ENCODE data around the gene NRG3.
"Not testable (repeated sequence)": the region's sequence is repeated elsewhere in the genome, so short reads cannot be mapped to it uniquely, and the experiment has no call there.

Gene NRG3

DNA sequence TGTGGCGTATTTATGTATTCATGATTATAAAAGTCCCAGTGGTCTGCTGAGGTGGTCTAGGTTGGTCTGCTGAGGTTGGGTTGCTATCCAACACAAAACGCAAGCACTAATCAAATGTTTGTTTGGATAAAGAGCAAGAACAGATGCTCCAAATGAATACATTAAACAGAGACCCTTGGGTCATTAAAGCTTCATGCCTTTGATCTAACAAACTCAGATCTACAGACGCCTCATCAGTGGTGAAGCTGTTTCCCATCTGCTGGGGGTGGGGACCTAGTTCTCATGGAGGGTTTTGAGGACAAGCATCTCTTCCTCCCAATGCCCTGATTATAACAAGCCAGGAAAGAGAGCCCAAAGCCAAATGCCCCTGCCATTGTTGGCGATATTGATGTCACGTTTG lies 786.7 kb downstream of the NRG3 start:
- H3K9me3 ChIP-seq (ENCODE audit: control insufficient read depth, low read depth, low read length) = no peaks in the 10 kb centered on the region
- no peak overlapping the region for H3K9ac ChIP-seq (ENCODE audit: low read length)
- H3K4me3 ChIP-seq (ENCODE audit: low read length) = no peak overlapping the region
- no peaks in the 10 kb centered on the region for H3K36me3 ChIP-seq (ENCODE audit: control insufficient read depth, low read depth, low read length)
- no peaks in the 10 kb centered on the region for H3K27me3 ChIP-seq (ENCODE audit: control insufficient read depth, insufficient read depth, low read length)
- no peaks in the 10 kb centered on the region for H3K4me1 ChIP-seq (ENCODE audit: control insufficient read depth, low read depth, low read length)
- H3K27ac ChIP-seq (ENCODE audit: low read length) = no peak overlapping the region

DNA sequence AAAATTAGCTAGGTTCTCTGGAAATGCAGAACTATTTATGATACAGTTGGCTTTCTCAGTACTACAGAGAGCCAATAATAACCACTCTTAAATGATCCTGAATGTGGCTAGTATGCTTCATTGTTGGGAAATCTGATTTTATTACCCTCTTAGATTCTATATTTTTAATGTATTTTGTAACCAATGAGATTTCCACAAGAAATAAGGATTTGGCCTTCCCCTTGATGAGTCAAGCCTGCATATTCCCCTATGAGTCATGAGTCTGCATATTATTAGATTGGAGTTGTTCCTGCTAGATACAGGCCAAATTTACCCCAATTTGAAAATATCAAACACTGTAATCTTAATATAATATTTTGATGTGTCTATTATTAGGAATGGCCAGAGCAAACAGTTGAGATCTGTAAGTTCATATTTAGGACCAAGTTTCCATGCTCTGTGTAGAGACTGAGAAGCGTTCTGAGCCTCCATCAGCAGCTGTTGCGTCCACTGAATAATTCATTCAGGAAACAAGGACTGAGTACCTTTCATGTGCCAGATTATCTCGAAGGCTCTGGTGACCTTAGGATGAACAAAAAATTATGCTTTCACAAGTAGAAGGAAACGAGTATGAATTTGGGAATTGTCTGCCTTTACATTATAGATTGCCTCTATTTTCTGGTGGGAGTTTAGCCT lies 793.4 kb downstream of the NRG3 start:
- Histone ChIP-seq H3K9ac (ENCODE audit: low read length) (no peak overlapping the region), H3K4me3 (ENCODE audit: low read length) (no peak overlapping the region), H3K4me1 (ENCODE audit: control insufficient read depth, low read depth, low read length) (no peaks in the 10 kb centered on the region), H3K9me3 (ENCODE audit: control insufficient read depth, low read depth, low read length) (no peaks in the 10 kb centered on the region), H3K36me3 (ENCODE audit: control insufficient read depth, low read depth, low read length) (no peaks in the 10 kb centered on the region), H3K27me3 (ENCODE audit: control insufficient read depth, insufficient read depth, low read length) (no peaks in the 10 kb centered on the region), H3K27ac (ENCODE audit: low read length) (no peak overlapping the region)

DNA sequence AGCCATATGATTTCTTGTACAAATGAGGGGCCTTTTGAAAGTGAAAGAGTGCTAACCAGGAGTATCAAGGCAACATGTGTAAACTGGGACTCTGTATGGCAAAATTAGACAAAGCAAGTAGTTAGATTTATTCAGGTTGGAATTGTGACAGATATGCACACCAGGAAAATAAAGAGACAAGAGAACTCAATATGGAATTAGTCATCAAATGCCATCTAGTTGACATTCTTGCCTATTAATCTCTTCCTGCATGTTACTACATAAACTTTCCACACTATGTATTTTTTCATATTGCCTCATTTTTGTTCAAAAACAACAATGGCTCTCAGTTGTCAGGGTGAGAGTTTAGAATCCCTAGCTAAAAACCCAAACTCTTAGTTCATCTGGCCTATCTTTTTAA lies 799.0 kb downstream of the NRG3 start:
- Histone ChIP-seq H3K27me3 (ENCODE audit: control insufficient read depth, insufficient read depth, low read length) (no peaks in the 10 kb centered on the region), H3K9ac (ENCODE audit: low read length) (no peak overlapping the region), H3K9me3 (ENCODE audit: control insufficient read depth, low read depth, low read length) (no peaks in the 10 kb centered on the region), H3K36me3 (ENCODE audit: control insufficient read depth, low read depth, low read length) (no peaks in the 10 kb centered on the region), H3K27ac (ENCODE audit: low read length) (no peak overlapping the region), H3K4me3 (ENCODE audit: low read length) (no peak overlapping the region), H3K4me1 (ENCODE audit: control insufficient read depth, low read depth, low read length) (no peaks in the 10 kb centered on the region)

DNA sequence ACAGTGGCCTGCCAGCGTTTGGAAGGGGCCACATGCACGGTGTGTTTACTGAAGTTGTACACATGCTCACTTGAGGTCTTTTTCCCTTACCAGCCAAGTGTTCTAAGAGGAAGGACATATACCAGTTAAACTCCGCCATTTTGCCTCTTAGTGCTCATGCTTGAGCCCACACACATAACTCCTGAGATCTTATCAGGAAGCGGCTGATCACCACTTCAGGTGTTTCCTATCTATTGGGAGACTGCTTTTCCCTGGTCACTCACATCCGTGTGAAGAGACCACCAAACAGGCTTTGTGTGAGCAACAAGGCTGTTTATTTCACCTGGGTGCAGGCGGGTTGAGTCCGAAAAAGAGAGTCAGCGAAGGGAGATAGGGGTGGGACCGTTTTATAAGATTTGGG lies 802.9 kb downstream of the NRG3 start:
- not testable (repeated sequence) for H3K27ac ChIP-seq (ENCODE audit: low read length); H3K27me3 ChIP-seq (ENCODE audit: control insufficient read depth, insufficient read depth, low read length); H3K9ac ChIP-seq (ENCODE audit: low read length); H3K36me3 ChIP-seq (ENCODE audit: control insufficient read depth, low read depth, low read length); H3K4me3 ChIP-seq (ENCODE audit: low read length); H3K4me1 ChIP-seq (ENCODE audit: control insufficient read depth, low read depth, low read length); H3K9me3 ChIP-seq (ENCODE audit: control insufficient read depth, low read depth, low read length)

DNA sequence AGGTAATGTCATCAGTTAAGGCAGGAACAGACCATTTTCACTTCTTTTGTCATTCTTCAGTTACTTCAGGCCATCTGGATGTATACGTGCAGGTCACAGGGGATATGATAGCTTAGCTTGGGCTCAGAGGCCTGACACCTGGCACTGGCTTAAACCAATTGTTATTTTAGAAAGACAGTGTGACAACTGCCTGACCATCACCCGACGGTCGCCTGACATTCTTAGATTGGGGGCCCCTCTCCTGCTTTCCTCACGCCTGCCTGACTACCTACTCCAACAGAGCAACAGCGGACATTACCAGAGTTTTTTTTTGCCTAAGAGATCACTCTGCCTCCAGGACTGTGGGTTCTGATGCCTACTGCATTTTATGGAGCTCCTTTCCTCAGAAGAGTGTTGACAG lies 803.5 kb downstream of the NRG3 start:
- not testable (repeated sequence) for H3K4me1 ChIP-seq (ENCODE audit: control insufficient read depth, low read depth, low read length); H3K4me3 ChIP-seq (ENCODE audit: low read length); H3K9ac ChIP-seq (ENCODE audit: low read length); H3K27ac ChIP-seq (ENCODE audit: low read length); H3K27me3 ChIP-seq (ENCODE audit: control insufficient read depth, insufficient read depth, low read length); H3K9me3 ChIP-seq (ENCODE audit: control insufficient read depth, low read depth, low read length); H3K36me3 ChIP-seq (ENCODE audit: control insufficient read depth, low read depth, low read length)

DNA sequence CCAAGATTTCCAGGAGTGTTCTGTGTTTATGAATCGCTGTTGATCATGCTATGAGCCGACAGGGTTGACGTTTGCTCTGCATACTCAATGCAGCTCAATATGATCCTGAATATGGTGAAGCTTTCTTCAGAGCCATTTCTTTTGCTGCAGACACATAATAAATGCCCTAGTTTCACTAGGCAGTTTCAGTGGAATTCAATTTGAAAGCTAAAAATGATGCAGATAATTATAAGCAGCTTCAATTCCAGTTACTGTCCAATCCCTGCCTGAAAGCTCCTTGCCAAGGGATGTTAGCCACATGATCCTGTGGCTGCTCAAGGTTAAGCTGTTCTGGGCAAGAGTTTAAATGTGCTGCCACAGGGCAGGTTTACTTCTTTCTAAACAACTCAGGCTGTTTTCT lies 805.6 kb downstream of the NRG3 start:
- Histone ChIP-seq H3K27me3 (ENCODE audit: control insufficient read depth, insufficient read depth, low read length) (no peaks in the 10 kb centered on the region), H3K9ac (ENCODE audit: low read length) (no peak overlapping the region), H3K27ac (ENCODE audit: low read length) (no peak overlapping the region), H3K4me1 (ENCODE audit: control insufficient read depth, low read depth, low read length) (no peaks in the 10 kb centered on the region), H3K36me3 (ENCODE audit: control insufficient read depth, low read depth, low read length) (no peaks in the 10 kb centered on the region), H3K9me3 (ENCODE audit: control insufficient read depth, low read depth, low read length) (no peaks in the 10 kb centered on the region), H3K4me3 (ENCODE audit: low read length) (no peak overlapping the region)

DNA sequence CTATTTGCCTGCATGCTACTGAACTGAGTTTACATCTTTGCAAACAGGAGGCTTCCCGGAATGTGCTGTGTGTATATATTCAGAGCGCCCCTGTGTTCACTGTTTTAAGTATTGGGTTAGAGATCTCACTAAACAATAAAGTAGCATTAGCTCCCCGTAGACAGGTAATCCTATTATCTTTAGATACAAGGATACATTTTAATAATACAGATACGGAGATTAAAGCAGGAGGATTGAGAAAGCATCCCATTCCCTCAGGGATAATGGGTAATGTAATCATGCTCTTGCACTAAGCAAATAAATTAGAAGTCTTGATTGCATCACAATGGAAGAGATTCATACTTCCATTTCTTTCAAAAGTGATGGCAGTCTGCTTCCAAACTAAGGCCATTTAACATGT lies 809.0 kb downstream of the NRG3 start:
- no peak overlapping the region for H3K4me3 ChIP-seq (ENCODE audit: low read length)
- no peaks in the 10 kb centered on the region for H3K36me3 ChIP-seq (ENCODE audit: control insufficient read depth, low read depth, low read length)

DNA sequence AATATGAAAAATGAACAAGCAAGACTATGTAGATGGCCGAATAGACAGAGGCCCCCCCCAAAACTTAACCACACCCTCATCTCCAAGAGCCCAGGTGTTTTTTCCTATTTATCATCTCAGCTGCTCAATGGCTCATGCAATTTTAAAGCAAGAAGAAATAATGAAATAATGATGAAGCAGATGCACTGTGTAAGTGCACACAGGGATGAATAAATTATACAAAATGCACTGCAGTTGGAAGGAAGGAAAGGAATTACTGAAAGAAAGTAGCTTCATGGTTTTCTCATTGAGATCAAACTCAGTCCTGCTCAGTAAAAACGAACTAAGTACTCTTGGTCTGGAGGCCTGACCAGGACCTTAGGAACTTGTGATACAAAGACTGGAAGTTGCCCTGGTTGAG lies 810.1 kb downstream of the NRG3 start:
- Histone ChIP-seq H3K4me3 (ENCODE audit: low read length) (no peak overlapping the region), H3K9me3 (ENCODE audit: control insufficient read depth, low read depth, low read length) (no peaks in the 10 kb centered on the region), H3K27me3 (ENCODE audit: control insufficient read depth, insufficient read depth, low read length) (no peaks in the 10 kb centered on the region), H3K4me1 (ENCODE audit: control insufficient read depth, low read depth, low read length) (no peaks in the 10 kb centered on the region), H3K9ac (ENCODE audit: low read length) (no peak overlapping the region), H3K27ac (ENCODE audit: low read length) (no peak overlapping the region), H3K36me3 (ENCODE audit: control insufficient read depth, low read depth, low read length) (no peaks in the 10 kb centered on the region)

More for the DNA sequence above, 809.0 kb downstream of the NRG3 start:
- Histone ChIP-seq H3K27me3 (ENCODE audit: control insufficient read depth, insufficient read depth, low read length) (no peaks in the 10 kb centered on the region), H3K27ac (ENCODE audit: low read length) (no peak overlapping the region), H3K9ac (ENCODE audit: low read length) (no peak overlapping the region), H3K9me3 (ENCODE audit: control insufficient read depth, low read depth, low read length) (no peaks in the 10 kb centered on the region), H3K4me1 (ENCODE audit: control insufficient read depth, low read depth, low read length) (no peaks in the 10 kb centered on the region)

DNA sequence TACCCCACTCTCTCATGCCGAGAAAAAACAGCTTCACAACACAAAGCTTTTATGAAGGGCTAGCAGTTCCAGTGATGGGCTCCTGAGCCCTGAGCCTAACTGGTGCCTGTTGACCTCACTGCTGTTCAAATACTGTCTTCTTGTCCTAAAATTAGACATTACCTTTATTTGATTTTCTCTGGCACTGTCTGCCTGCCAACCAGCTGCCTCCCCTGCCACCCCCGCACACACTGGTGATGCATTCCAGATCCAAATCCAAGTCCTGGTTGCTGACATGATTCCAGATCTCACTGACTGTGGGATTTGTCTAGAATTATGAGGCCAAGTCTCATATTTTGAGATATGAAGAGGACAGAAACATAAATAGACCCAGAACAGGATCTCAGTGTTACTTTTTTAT lies 816.2 kb downstream of the NRG3 start:
- Histone ChIP-seq H3K9ac (ENCODE audit: low read length) (no peak overlapping the region), H3K27me3 (ENCODE audit: control insufficient read depth, insufficient read depth, low read length) (no peaks in the 10 kb centered on the region), H3K27ac (ENCODE audit: low read length) (no peak overlapping the region), H3K36me3 (ENCODE audit: control insufficient read depth, low read depth, low read length) (no peaks in the 10 kb centered on the region), H3K9me3 (ENCODE audit: control insufficient read depth, low read depth, low read length) (no peaks in the 10 kb centered on the region), H3K4me1 (ENCODE audit: control insufficient read depth, low read depth, low read length) (no peaks in the 10 kb centered on the region), H3K4me3 (ENCODE audit: low read length) (no peak overlapping the region)

DNA sequence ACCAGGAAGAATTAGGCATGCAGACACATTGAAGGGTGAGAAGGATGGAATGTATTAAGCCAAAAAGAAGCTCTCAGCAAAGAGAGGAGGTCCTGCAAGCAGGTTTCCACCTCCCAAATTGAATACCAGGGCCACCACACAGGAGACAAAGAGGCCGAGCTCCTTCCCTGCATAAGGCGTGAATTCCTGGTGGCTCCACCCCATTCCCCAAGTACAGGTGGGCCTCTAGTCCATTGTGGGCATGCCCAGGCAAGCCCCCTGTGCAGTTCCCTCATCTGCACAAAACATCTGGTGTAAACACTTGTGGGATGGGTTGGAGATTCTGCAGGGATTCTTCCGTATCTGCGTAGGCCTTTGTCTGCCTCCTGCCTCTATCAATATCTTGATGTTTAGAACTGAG lies 817.5 kb downstream of the NRG3 start:
- no peaks in the 10 kb centered on the region for H3K27me3 ChIP-seq (ENCODE audit: control insufficient read depth, insufficient read depth, low read length)
- no peak overlapping the region for H3K27ac ChIP-seq (ENCODE audit: low read length)
- no peak overlapping the region for H3K4me3 ChIP-seq (ENCODE audit: low read length)
- H3K4me1 ChIP-seq (ENCODE audit: control insufficient read depth, low read depth, low read length) = no peaks in the 10 kb centered on the region
- no peaks in the 10 kb centered on the region for H3K9me3 ChIP-seq (ENCODE audit: control insufficient read depth, low read depth, low read length)
- no peak overlapping the region for H3K9ac ChIP-seq (ENCODE audit: low read length)
- no peaks in the 10 kb centered on the region for H3K36me3 ChIP-seq (ENCODE audit: control insufficient read depth, low read depth, low read length)

DNA sequence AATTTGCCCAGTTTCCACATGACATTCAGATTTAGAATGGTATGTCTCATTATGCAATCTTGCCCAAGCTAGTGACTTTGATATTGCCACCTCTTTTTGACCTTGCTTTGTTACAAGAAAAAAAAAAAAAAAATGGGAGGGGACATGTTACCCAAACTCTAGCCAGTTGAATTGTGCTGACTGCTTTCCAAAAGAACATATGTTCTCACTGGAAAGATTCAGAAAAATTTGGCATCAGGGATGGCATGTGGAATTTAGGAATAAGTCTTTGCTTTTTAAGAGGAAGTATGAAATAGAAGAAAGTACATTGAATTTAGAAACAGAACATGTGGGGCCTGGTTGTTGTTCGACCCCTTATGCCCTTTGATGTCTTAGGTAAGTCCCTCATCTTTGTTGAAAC lies 846.8 kb downstream of the NRG3 start:
- H3K9me3 ChIP-seq (ENCODE audit: control insufficient read depth, low read depth, low read length) = no peaks in the 10 kb centered on the region
- no peaks in the 10 kb centered on the region for H3K27me3 ChIP-seq (ENCODE audit: control insufficient read depth, insufficient read depth, low read length)
- no peak overlapping the region for H3K27ac ChIP-seq (ENCODE audit: low read length)
- H3K4me3 ChIP-seq (ENCODE audit: low read length) = no peak overlapping the region
- H3K36me3 ChIP-seq (ENCODE audit: control insufficient read depth, low read depth, low read length) = no peaks in the 10 kb centered on the region
- no peaks in the 10 kb centered on the region for H3K4me1 ChIP-seq (ENCODE audit: control insufficient read depth, low read depth, low read length)
- H3K9ac ChIP-seq (ENCODE audit: low read length) = no peak overlapping the region

DNA sequence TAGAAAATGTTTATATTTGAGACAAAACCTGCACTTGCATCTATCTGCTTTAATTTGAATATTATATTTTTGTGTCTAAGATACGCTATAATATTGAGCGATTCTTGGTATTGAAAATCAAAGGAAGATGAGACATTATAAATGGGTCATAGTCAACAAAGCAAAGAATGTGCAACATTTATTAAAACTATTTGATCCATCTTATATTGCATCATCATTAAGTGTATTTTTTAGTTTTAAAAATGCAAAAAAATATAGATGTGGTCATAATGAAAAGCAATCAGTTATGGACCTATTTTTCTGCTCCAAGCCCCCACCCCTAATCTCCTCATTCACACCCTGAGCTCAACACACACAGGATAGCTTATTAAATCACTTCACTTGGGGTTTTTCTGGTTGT lies 847.3 kb downstream of the NRG3 start:
- Histone ChIP-seq H3K4me3 (ENCODE audit: low read length) (no peak overlapping the region), H3K27ac (ENCODE audit: low read length) (no peak overlapping the region), H3K9me3 (ENCODE audit: control insufficient read depth, low read depth, low read length) (no peaks in the 10 kb centered on the region), H3K9ac (ENCODE audit: low read length) (no peak overlapping the region), H3K4me1 (ENCODE audit: control insufficient read depth, low read depth, low read length) (no peaks in the 10 kb centered on the region), H3K36me3 (ENCODE audit: control insufficient read depth, low read depth, low read length) (no peaks in the 10 kb centered on the region), H3K27me3 (ENCODE audit: control insufficient read depth, insufficient read depth, low read length) (no peaks in the 10 kb centered on the region)

All from iPS-18a (cell line).